Activated CD8-positive, alpha-beta memory T cell treated with anti-CD3 and anti-CD28 coated beads for 36 hours (primary cell): Measurements from ENCODE around the gene PDE4D. TPM values are rescaled to one million over a fixed set of nuclear protein-coding genes. Genes with fewer than 3 reads are reported as not detected.

Source experiments
- CTCF ChIA-PET: fragments of 350-600 bp; sonication (Branson Sonifier 250); formaldehyde crosslinking; loops from one replicate; lab custom pipeline; 2021; ENCODE audit warnings: antibody characterized with exemption; lab: Charles Lee
- POLR2A ChIA-PET: fragments of 350-600 bp; sonication (Branson Sonifier 250); formaldehyde crosslinking; loops from one replicate; lab custom pipeline; 2021; ENCODE audit warnings: antibody characterized with exemption; lab: Charles Lee
- total RNA-seq, 2 experiments: library from RNA; stranded (reverse); gene quantifications; one replicate each; pipeline ENCODE4 v1.2.3, GENCODE V29; 2021

The PDE4D gene
- total RNA-seq, 2 experiments from 2014 or later: 28.4 to 29.0 TPM

GRCh38 chr5:59724482-59725391, 168.8 kb downstream of the PDE4D start:
- CTCF ChIA-PET: no interaction called here
- POLR2A ChIA-PET: no interaction called here

GRCh38 chr5:59722874-59723273, 170.7 kb downstream of the PDE4D start:
- CTCF ChIA-PET: no interaction called here

GRCh38 chr5:59721741-59722140, 171.8 kb downstream of the PDE4D start:
- ChIA-PET POLR2A (no interaction called here), CTCF (no interaction called here)

More at GRCh38 chr5:59722874-59723273, 170.7 kb downstream of the PDE4D start:
- POLR2A ChIA-PET: no interaction called here

- CTCF ChIA-PET: no interaction called here
- POLR2A ChIA-PET: no interaction called here
Measured at GRCh38 chr5:59720063-59720462, 173.5 kb downstream of the PDE4D start.

GRCh38 chr5:59716966-59717500, 176.5 kb downstream of the PDE4D start:
- ChIA-PET POLR2A (no interaction called here), CTCF (no interaction called here)

GRCh38 chr5:59716029-59716428, 177.5 kb downstream of the PDE4D start:
- CTCF ChIA-PET: no interaction called here
- POLR2A ChIA-PET: no interaction called here

GRCh38 chr5:59715228-59715627, 178.3 kb downstream of the PDE4D start:
- ChIA-PET CTCF (no interaction called here), POLR2A (no interaction called here)

GRCh38 chr5:59713498-59713844, 180.1 kb downstream of the PDE4D start:
- ChIA-PET CTCF (no interaction called here), POLR2A (no interaction called here)

- CTCF ChIA-PET: no interaction called here
- POLR2A ChIA-PET: no interaction called here
Measured at GRCh38 chr5:59712836-59713497, 180.6 kb downstream of the PDE4D start.

GRCh38 chr5:59711310-59711709, 182.2 kb downstream of the PDE4D start:
- CTCF ChIA-PET: no interaction called here

GRCh38 chr5:59709846-59710245, 183.7 kb downstream of the PDE4D start:
- CTCF ChIA-PET: no interaction called here

More at GRCh38 chr5:59711310-59711709, 182.2 kb downstream of the PDE4D start:
- POLR2A ChIA-PET: no interaction called here

GRCh38 chr5:59709346-59709821, 184.1 kb downstream of the PDE4D start:
- ChIA-PET POLR2A (no interaction called here), CTCF (no interaction called here)

More at GRCh38 chr5:59709846-59710245, 183.7 kb downstream of the PDE4D start:
- POLR2A ChIA-PET: no interaction called here

GRCh38 chr5:59704936-59705335, 188.6 kb downstream of the PDE4D start:
- ChIA-PET POLR2A (no interaction called here), CTCF (no interaction called here)

- POLR2A ChIA-PET: no interaction called here
- CTCF ChIA-PET: no interaction called here
Measured at GRCh38 chr5:59703789-59704188, 189.7 kb downstream of the PDE4D start.

- ChIA-PET POLR2A (no interaction called here), CTCF (interaction anchor here (1.2 kb wide), 1 partner anchor 112 kb away, joined by 3 read pairs; no protein-coding TSS in a partner anchor)
Measured at GRCh38 chr5:59698207-59699178, 195.0 kb downstream of the PDE4D start.

- CTCF ChIA-PET: no interaction called here
Measured at GRCh38 chr5:59694411-59694810, 199.1 kb downstream of the PDE4D start.

GRCh38 chr5:59693492-59694309, 199.8 kb downstream of the PDE4D start:
- POLR2A ChIA-PET: no interaction called here

More at GRCh38 chr5:59694411-59694810, 199.1 kb downstream of the PDE4D start:
- POLR2A ChIA-PET: no interaction called here

GRCh38 chr5:59685793-59686192, 207.7 kb downstream of the PDE4D start:
- ChIA-PET POLR2A (no interaction called here), CTCF (no interaction called here)

More at GRCh38 chr5:59693492-59694309, 199.8 kb downstream of the PDE4D start:
- CTCF ChIA-PET: no interaction called here
